Kidney (tissue), 14 donors: ENCODE data around the gene NSG1. TPM values are rescaled to one million over a fixed set of nuclear protein-coding genes. Genes with fewer than 3 reads are reported as not detected.

Experiments used
- DNase-seq, 5 donors: peaks; one replicate each; pipeline ENCODE4 v3.0.0-alpha.2; 2013 to 2020
- FAIRE-seq: peaks from 2 replicates; lab custom pipeline; 2012; peaks lifted over from hg19 to GRCh38; lab: Jason Lieb, UNC
- H3K27ac ChIP-seq, 2 donors: one replicate each; pipeline ENCODE4 v1.7.0; 2013; ENCODE audit warnings: low read depth in 2 of 2, low read length in 2 of 2, inconsistent platforms in 1 of 2
- H3K27me3 ChIP-seq: one replicate; pipeline ENCODE4 v1.7.1; 2013; ENCODE audit warnings: low read length, inconsistent platforms; ENCODE audit not compliant: control insufficient read depth, insufficient read depth
- H3K36me3 ChIP-seq, 3 donors: one replicate each; pipeline versions ENCODE4 v1.7.0 to v1.7.1; 2013; ENCODE audit warnings: low read length in 3 of 3, control low read depth in 1 of 3, inconsistent platforms in 1 of 3; ENCODE audit not compliant: insufficient read depth in 3 of 3, control insufficient read depth in 2 of 3
- H3K4me1 ChIP-seq, 3 donors: one replicate each; pipeline versions ENCODE4 v1.7.0 to v1.7.1; 2013; ENCODE audit warnings: low read length in 3 of 3, inconsistent platforms in 1 of 3, low read depth in 1 of 3; ENCODE audit not compliant: control insufficient read depth in 2 of 3, insufficient read depth in 2 of 3
- H3K4me3 ChIP-seq, 3 donors: one replicate each; pipeline versions ENCODE4 v1.7.0 to v1.8.1; 2013; ENCODE audit warnings: low read length in 3 of 3, control low read depth in 1 of 3, inconsistent platforms in 1 of 3
- H3K9ac ChIP-seq, 3 donors: one replicate each; pipeline versions ENCODE4 v1.7.0 to v1.7.1; 2013; ENCODE audit warnings: low read length in 3 of 3, control low read depth in 1 of 3, inconsistent platforms in 1 of 3
- H3K9me3 ChIP-seq, 3 donors: one replicate each; pipeline versions ENCODE4 v1.7.0 to v1.7.1; 2013; ENCODE audit warnings: low read length in 3 of 3, control low read depth in 1 of 3, inconsistent platforms in 1 of 3; ENCODE audit not compliant: control insufficient read depth in 2 of 3, insufficient read depth in 1 of 3
- intact Hi-C: fragments of 100-400 bp; cut with DNase I; formaldehyde crosslinking; loops from one replicate; pipeline ENCODE4 v1.11.1; 2022
- polyA plus RNA-seq: library from polyadenylated mRNA; stranded (reverse); fragments of 350-450 nt; fragmentation: Illumina TruSeq; extraction: RNeasy Lipid Tissue Mini Kit (QIAGEN cat#74804); gene quantifications from one replicate; pipeline ENCODE4 v1.2.3, GENCODE V29; 2014; ENCODE audit warnings: low read depth, low replicate concordance; ENCODE audit not compliant: insufficient read depth
- total RNA-seq: library from RNA; stranded (reverse); fragmentation: NEBNext Ultra II Directional; extraction: Animal tissue kit (Norgen Biotek cat#: 25700); gene quantifications from one replicate; pipeline ENCODE4 v1.2.1, GENCODE V29; 2021
- TF ChIP-seq, protein P1 (sequence below): IDR thresholded peaks from 3 replicates; pipeline ENCODE4 v1.5.1; 2012; ENCODE audit warnings: mild to moderate bottlenecking, moderate library complexity, borderline replicate concordance; ENCODE audit not compliant: insufficient read depth; ENCODE audit errors: extremely low read depth
- donor health status: control.
- donor health status: control.
- donor health status: control.
- donor health status: control.
- donor health status: control.
- donor health status: DM: yes; HTN: yes; CAD: no.
- donor health status: Normal renal cell carcinoma (clear cell type).

NSG1 gene
- total and polyA plus RNA-seq, 2 donors from 2014 or later = 4.7 to 9.5 TPM

DNA sequence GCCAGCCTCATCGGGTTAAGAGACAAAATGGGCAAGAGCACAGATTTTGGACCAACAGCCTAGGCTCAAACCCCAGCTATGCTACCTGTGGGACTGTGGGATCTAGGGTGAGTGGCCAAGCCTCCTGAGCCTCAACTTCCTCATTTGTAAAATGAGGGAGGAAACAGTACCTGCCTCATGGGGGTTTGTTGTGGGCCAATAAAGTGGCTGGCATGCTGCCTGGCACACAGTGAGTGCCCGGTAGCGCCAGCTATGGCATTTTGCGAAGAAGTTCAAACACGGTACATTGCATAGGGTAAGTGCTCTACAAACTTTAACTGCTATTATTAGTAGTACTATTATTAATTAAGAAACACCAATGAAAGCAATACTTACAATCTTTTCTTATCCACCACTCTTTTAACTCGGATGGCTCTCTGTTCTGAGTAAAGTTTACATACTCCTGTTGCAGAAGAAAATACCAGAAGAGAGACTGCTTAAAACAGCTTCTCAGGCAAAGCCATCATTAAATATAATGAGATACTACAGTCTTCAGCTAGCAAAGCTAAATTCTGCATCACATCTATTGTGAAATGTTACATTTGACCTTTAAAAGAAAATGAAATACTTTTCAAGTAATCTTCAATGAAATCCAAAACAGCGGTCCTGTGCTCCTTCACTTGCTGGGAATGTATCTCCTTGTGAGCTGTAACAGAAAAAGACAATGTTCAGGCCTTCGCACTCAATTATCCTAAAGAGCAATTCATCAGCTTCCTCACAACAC, 70.1 kb downstream of the NSG1 start:
- Histone ChIP-seq H3K36me3 (peaks cover 11 to 42% (median 34%) of the 10 kb centered on the region in 3 donors), H3K27me3 (no peaks in the 10 kb centered on the region), H3K9ac (no peak overlapping the region), H3K4me3 (no peak overlapping the region), H3K9me3 (no peaks in the 10 kb centered on the region), H3K27ac (no peak overlapping the region), H3K4me1 (peaks cover 0 to 4% (median 0%) of the 10 kb centered on the region in 3 donors)
- TF ChIP-seq, protein P1, sequence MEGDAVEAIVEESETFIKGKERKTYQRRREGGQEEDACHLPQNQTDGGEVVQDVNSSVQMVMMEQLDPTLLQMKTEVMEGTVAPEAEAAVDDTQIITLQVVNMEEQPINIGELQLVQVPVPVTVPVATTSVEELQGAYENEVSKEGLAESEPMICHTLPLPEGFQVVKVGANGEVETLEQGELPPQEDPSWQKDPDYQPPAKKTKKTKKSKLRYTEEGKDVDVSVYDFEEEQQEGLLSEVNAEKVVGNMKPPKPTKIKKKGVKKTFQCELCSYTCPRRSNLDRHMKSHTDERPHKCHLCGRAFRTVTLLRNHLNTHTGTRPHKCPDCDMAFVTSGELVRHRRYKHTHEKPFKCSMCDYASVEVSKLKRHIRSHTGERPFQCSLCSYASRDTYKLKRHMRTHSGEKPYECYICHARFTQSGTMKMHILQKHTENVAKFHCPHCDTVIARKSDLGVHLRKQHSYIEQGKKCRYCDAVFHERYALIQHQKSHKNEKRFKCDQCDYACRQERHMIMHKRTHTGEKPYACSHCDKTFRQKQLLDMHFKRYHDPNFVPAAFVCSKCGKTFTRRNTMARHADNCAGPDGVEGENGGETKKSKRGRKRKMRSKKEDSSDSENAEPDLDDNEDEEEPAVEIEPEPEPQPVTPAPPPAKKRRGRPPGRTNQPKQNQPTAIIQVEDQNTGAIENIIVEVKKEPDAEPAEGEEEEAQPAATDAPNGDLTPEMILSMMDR = no peak
- intact Hi-C loops = no loop called here
- FAIRE-seq (no peak), DNase-seq (no peak)

DNA sequence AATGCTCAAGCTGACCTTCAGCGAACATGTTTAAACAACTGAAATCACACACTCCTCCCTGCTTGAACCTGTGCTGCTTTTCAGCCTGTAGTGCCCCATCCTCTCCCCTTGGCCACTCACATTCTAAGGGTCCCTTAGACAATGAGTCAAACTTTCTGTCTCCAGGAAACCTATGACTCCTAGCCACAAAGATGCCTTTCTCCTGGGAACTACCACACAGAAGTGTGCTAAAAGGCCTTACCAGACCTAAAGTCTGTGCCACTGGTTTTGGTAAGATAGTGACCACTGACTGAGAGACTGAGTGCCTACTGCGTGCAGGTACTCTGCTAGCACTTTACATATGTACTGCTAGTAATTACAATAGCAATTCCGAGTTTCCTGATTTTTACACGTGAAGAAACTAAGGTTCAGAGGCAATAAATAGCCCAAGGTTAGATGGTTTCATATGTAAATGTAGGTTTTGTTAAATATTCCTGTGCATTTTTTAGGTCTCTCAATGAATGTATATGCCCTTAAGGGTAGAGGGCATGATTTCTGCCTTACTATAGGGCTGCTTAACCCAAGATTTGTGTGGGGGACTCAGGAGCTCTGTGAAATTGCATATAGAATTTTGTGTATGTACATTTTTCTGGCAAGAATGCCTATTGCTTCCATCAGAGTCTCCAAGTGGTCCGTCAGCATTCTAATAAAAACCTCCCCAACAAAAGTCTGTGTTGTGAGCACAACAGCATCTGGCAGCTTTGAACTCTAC, 71.1 kb downstream of the NSG1 start:
- no peak overlapping the region for H3K4me3 ChIP-seq
- H3K36me3 ChIP-seq = peaks cover 11 to 37% (median 30%) of the 10 kb centered on the region in 3 donors
- intact Hi-C loops = no loop called here
- no peak overlapping the region for H3K27ac ChIP-seq
- TF ChIP-seq, protein P1 = no peak
- H3K4me1 ChIP-seq = peaks cover 0 to 11% (median 0%) of the 10 kb centered on the region in 3 donors
- FAIRE-seq (no peak), DNase-seq (no peak)
- no peaks in the 10 kb centered on the region for H3K27me3 ChIP-seq
- no peaks in the 10 kb centered on the region for H3K9me3 ChIP-seq
- H3K9ac ChIP-seq = no peak overlapping the region

DNA sequence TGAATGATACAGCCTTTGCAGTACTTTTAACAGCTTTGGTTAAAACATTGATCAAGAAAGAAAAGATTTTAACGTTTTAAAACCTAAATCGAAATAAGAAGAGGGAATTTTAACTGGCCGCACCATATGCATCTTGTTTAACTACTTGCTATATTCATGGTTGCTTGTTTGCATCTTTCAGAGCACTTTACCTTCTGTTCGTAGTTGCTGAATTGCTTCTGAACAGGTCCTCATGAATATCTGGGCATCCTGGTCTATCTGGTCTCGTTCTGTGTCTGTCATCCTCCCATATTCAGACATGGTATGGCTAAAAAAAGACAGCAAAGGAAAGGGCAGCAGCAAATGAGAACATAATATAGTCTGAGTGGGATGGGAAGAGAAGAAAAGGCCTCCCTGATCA, 72.3 kb downstream of the NSG1 start:
- FAIRE-seq (no peak), DNase-seq (no peak)
- Histone ChIP-seq H3K9me3 (no peaks in the 10 kb centered on the region), H3K4me1 (peaks cover 0 to 11% (median 0%) of the 10 kb centered on the region in 3 donors), H3K27ac (no peak overlapping the region), H3K9ac (no peak overlapping the region), H3K27me3 (no peaks in the 10 kb centered on the region), H3K4me3 (no peak overlapping the region), H3K36me3 (peaks cover 6 to 28% (median 24%) of the 10 kb centered on the region in 3 donors)
- intact Hi-C loops = no loop called here
- TF ChIP-seq, protein P1 = no peak
